Uterus (tissue), 4 donors: ENCODE measurements around the gene FAM53B. TPM values are rescaled to one million over a fixed set of nuclear protein-coding genes. Genes with fewer than 3 reads are reported as not detected.

Experiments
- DNase-seq, 2 donors: peaks; one replicate each; pipeline ENCODE4 v3.0.0-alpha.2; 2019 to 2020
- H3K27ac ChIP-seq, 2 donors: fragments of 200-600 bp; sonication (generic); 1 replicate in 1 of 2; 2 replicates in 1 of 2; pipeline ENCODE4 v1.5.1; 2016 to 2018
- H3K27me3 ChIP-seq, 2 donors: fragments of 200-600 bp; sonication (generic); one replicate each; pipeline ENCODE4 v1.5.1; 2018 to 2019; ENCODE audit warnings: control low read depth in 1 of 2
- H3K36me3 ChIP-seq, 2 donors: fragments of 200-600 bp; sonication (generic); one replicate each; pipeline ENCODE4 v1.5.1; 2019; ENCODE audit warnings: control low read depth in 1 of 2
- H3K4me1 ChIP-seq, 2 donors: fragments of 200-600 bp; sonication (generic); one replicate each; pipeline ENCODE4 v1.5.1; 2018 to 2019; ENCODE audit warnings: control low read depth in 1 of 2
- H3K4me3 ChIP-seq, 2 donors: fragments of 200-600 bp; sonication (generic); 1 replicate in 1 of 2; 2 replicates in 1 of 2; pipeline ENCODE4 v1.5.1; 2018 to 2019; ENCODE audit warnings: mild to moderate bottlenecking in 1 of 2
- H3K9me3 ChIP-seq, 2 donors: fragments of 200-600 bp; sonication (generic); one replicate each; pipeline ENCODE4 v1.5.1; 2019; ENCODE audit warnings: control low read depth in 1 of 2
- POLR2A ChIP-seq, 2 donors: fragments of 450-650 bp; IDR thresholded peaks; one replicate each; pipeline ENCODE4 v1.6.1; 2016; ENCODE audit warnings: antibody characterized with exemption in 2 of 2, mild to moderate bottlenecking in 1 of 2, moderate library complexity in 1 of 2
- intact Hi-C: fragments of 100-400 bp; cut with DNase I; formaldehyde crosslinking; loops from one replicate; pipeline ENCODE4 v1.15.1; 2023; ENCODE audit warnings: low total_unique reads
- total RNA-seq, 4 donors: library from RNA; depleted of rRNA in 3 of 4; stranded (reverse); fragments of >200 nt in 3 of 4; gene quantifications; one replicate each; pipeline versions ENCODE4 v1.1.0 to v1.2.4, GENCODE V29; 2014 to 2023
- TF ChIP-seq, protein P1 (sequence below), 4 experiments: fragments of 200-600 bp in 2 of 4; fragments of 450-650 bp in 2 of 4; sonication (generic) in 2 of 4; IDR thresholded peaks; one replicate each; pipeline ENCODE4 v1.5.1; 2016 to 2019; ENCODE audit warnings: antibody characterized with exemption in 4 of 4, mild to moderate bottlenecking in 2 of 4, moderate library complexity in 1 of 4
- donor health status: DM: yes; HTN: yes; CAD: no.

FAM53B gene
- total RNA-seq, 4 donors from 2014 or later, result 10.9 to 94.3 (median 67.8) TPM

DNA sequence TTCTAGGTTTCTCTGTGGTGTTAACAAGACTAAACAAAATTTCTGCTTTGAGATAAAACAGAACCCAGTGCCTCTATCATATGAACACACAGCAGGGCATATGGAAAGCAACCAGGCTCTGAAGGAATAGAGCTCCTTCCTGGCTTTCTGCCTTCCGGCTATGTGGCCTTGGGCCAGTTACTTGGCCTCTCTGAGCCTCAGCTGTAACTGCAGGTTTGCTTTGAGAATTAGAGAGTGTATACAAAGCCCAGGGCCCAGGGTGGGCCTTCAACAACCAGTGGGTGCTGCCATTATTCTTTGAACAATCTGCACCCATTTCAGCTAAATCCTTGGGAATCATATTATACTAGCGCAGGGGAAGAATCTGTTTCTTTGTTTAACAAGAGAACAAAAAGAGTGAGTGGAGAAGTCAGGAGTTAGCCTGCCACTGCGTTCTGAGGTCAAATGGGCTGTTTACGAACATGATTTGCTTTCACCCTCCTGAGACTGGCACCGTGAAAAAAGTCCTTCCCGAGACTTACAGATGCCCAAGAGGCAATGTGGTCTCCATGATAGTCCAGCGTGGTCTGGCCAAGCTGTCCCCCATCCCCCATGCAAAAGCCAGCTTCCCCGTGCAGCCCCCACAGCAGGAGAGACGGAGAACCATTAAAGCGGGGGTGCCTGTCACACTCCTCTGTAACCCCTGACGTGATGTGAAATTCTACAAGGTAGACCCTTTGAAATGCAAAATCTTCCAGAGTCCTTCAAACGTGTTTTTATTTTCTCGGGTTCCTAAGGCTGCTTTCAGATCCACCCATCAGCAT lies 4.9 kb downstream of the FAM53B start:
- no peak overlapping the region for H3K4me3 ChIP-seq
- H3K4me1 ChIP-seq, result peaks cover 16 to 52% of the 10 kb centered on the region in 2 donors
- no peaks in the 10 kb centered on the region for H3K9me3 ChIP-seq
- H3K36me3 ChIP-seq, result no peaks in the 10 kb centered on the region
- peak in 1 of 2 donors; percentile 28 for DNase-seq
- intact Hi-C loops, result loop anchor here (5.0 kb wide), 1 partner anchor 197 kb away; no protein-coding TSS in a partner anchor
- no peaks in the 10 kb centered on the region for H3K27me3 ChIP-seq
- TF ChIP-seq, protein P1, sequence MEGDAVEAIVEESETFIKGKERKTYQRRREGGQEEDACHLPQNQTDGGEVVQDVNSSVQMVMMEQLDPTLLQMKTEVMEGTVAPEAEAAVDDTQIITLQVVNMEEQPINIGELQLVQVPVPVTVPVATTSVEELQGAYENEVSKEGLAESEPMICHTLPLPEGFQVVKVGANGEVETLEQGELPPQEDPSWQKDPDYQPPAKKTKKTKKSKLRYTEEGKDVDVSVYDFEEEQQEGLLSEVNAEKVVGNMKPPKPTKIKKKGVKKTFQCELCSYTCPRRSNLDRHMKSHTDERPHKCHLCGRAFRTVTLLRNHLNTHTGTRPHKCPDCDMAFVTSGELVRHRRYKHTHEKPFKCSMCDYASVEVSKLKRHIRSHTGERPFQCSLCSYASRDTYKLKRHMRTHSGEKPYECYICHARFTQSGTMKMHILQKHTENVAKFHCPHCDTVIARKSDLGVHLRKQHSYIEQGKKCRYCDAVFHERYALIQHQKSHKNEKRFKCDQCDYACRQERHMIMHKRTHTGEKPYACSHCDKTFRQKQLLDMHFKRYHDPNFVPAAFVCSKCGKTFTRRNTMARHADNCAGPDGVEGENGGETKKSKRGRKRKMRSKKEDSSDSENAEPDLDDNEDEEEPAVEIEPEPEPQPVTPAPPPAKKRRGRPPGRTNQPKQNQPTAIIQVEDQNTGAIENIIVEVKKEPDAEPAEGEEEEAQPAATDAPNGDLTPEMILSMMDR (IDR thresholded peaks at IDR 0.05), result no peak
- TF ChIP-seq POLR2A (IDR thresholded peaks at IDR 0.05), result no peak
- H3K27ac ChIP-seq, result peak overlapping the region; percentile 88 to 92

GRCh38 chr10:124738441-124738840 lies 5.7 kb downstream of the FAM53B start:
- intact Hi-C loops, result loop anchor here (5.0 kb wide), 1 partner anchor 196 kb away; no protein-coding TSS in a partner anchor
- peak in 1 of 2 donors; percentile 36 for DNase-seq

DNA sequence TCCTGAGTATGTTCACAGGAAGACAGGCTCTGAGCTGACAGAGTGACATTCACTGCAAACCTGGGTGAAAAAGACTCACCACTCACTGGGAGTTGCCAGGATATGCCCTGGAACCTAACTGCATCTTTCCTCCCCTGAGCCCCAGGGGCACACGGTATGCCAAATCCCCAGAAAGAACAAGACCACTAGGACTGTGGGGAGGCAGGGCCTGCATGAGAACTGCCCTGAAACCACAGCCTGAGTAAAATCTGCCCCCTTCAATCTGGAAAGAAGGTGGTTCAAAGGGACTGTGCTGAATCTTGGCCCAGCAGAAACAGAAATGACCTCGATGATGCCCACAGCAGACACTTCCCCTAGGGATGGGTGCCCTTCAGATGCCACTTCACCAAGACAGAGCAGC lies 6.5 kb downstream of the FAM53B start:
- intact Hi-C loops, result loop anchor here (2.0 to 5.0 kb wide), 2 partner anchors 33 to 195 kb away; no protein-coding TSS in a partner anchor
- H3K4me1 ChIP-seq, result peaks cover 20 to 58% of the 10 kb centered on the region in 2 donors
- peak in 1 of 2 donors; percentile 15 for DNase-seq

More at GRCh38 chr10:124738441-124738840, 5.7 kb downstream of the FAM53B start:
- H3K4me3 ChIP-seq, result no peak overlapping the region
- no peaks in the 10 kb centered on the region for H3K9me3 ChIP-seq
- peaks cover 16 to 56% of the 10 kb centered on the region in 2 donors for H3K4me1 ChIP-seq
- H3K27ac ChIP-seq, result peak overlapping the region; percentile 88 to 92
- no peak for TF ChIP-seq POLR2A (IDR thresholded peaks at IDR 0.05)
- TF ChIP-seq, protein P1 (IDR thresholded peaks at IDR 0.05), result no peak
- no peaks in the 10 kb centered on the region for H3K27me3 ChIP-seq
- no peaks in the 10 kb centered on the region for H3K36me3 ChIP-seq

DNA sequence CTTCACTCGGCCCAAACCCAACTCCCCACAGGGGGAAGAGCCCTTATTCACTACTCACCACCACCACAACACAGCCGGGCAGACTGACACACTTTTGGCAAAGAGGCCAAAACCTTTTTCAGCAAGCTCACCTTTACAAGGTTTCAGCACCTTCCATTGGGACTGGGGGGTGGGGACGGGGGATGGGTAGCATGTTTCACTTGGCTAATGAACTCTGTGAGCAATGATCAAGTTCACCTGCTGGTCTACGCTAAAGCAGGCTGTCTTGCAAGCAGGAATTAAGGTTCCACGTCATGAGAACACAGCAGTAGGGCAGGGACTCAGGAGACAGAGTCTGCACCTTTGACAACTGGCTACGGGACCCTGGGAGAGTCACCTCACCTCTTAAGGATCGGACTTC lies 7.0 kb downstream of the FAM53B start:
- TF ChIP-seq, protein P1 (IDR thresholded peaks at IDR 0.05), result no peak
- no peak for TF ChIP-seq POLR2A (IDR thresholded peaks at IDR 0.05)
- Histone ChIP-seq H3K4me1 (peaks cover 21 to 59% of the 10 kb centered on the region in 2 donors), H3K36me3 (no peaks in the 10 kb centered on the region), H3K9me3 (no peaks in the 10 kb centered on the region), H3K27ac (peak overlapping the region; percentile 88 to 92), H3K4me3 (no peak overlapping the region), H3K27me3 (no peaks in the 10 kb centered on the region)
- DNase-seq, result peak in 1 of 2 donors; percentile 32
- intact Hi-C loops, result loop anchor here (2.0 to 5.0 kb wide), 2 partner anchors 32 to 195 kb away; no protein-coding TSS in a partner anchor

More for the DNA sequence above, 6.5 kb downstream of the FAM53B start:
- no peak for TF ChIP-seq POLR2A (IDR thresholded peaks at IDR 0.05)
- TF ChIP-seq, protein P1 (IDR thresholded peaks at IDR 0.05), result no peak
- Histone ChIP-seq H3K27ac (peak overlapping the region; percentile 88 to 92), H3K9me3 (no peaks in the 10 kb centered on the region), H3K4me3 (no peak overlapping the region), H3K36me3 (no peaks in the 10 kb centered on the region), H3K27me3 (no peaks in the 10 kb centered on the region)
